Measurements from ENCODE around the gene CENPW.

- TF ChIP-seq CTCF (conservative IDR thresholded peaks at IDR 0.05; ENCODE audit: low read length) (no peak), EZH2phosphoT487 (IDR thresholded peaks at IDR 0.05; ENCODE audit: borderline replicate concordance) (no peak)
Observed at GRCh38 chr6:126341126-126341525, 1.2 kb downstream of the CENPW start.
